Measurements from ENCODE around the gene CDK4. TPM values are rescaled to one million over a fixed set of nuclear protein-coding genes. Genes with fewer than 3 reads are reported as not detected.

The CDK4 gene
- total and polyA plus RNA-seq, 2 of the 13 experiments (the other 11 are each of a cell fraction or from before 2014, with no cell fraction given) = 191 to 209 TPM

DNA sequence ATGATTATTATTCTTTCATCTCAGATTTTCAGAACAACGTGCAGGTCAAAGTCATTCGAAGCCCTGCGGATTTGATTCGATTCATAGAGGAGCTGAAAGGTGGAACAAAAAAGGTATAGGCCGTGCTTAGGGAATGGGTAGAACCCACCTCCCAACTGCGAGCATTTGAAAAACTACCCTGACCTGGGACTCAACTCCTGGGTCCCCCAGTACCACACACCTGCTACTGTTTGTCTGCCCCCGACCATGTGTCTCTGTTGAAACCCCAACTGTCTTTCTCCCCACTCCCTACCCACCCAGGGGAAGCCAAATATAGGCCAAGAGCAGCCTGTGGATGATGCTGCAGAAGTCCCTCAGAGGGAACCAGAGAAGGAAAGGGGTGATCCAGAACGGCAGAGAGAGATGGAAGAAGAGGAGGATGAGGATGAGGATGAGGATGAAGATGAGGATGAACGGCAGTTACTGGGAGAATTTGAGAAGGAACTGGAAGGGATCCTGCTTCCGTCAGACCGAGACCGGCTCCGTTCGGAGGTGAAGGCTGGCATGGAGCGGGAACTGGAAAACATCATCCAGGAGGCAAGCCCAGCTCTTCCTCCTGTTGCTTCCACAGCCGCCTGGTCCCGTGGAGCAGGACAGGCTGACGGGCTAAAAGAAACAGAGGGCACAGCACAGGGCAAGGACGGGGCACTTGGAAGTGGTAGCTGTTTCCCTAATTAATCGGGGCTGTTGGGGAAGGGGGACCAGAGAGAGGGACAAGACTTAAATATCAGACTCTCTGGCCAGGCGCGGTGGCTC, 34.1 kb downstream of the CDK4 start:
- Histone ChIP-seq H3K9ac (ENCODE audit: insufficient read depth, low read depth, low read length) (no peak overlapping the region), H3K4me1 (ENCODE audit: insufficient read depth, low read length) (peaks cover 5% of the 10 kb centered on the region; the same call in 1 of the 2 replicates), H3K79me2 (ENCODE audit: insufficient read depth, low read length) (no peaks in the 10 kb centered on the region), H3K27me3 (ENCODE audit: control insufficient read depth in 1 of 2, insufficient read depth in 2 of 2, low read length in 2 of 2) (no peaks in the 10 kb centered on the region), H3K36me3 (replicated peaks in 1 of 2; ENCODE audit: control insufficient read depth in 1 of 2, insufficient read depth in 2 of 2, low read length in 2 of 2) (peaks cover 19 to 56% of the 10 kb centered on the region in 2 experiments), H2AFZ (ENCODE audit: low read length) (no peak overlapping the region), H3K4me2 (ENCODE audit: low read depth, low read length) (no peak overlapping the region), H4K20me1 (ENCODE audit: insufficient read depth, low read length) (no peaks in the 10 kb centered on the region), H3K4me3 (replicated peaks in 1 of 3; ENCODE audit: insufficient read depth in 1 of 3, low read depth in 2 of 3, low read length in 3 of 3) (no peak overlapping the region), H3K27ac (ENCODE audit: extremely low read length, insufficient read depth, low read length) (no peak overlapping the region), H3K9me3 (ENCODE audit: low read length) (no peaks in the 10 kb centered on the region)
- POLR2A ChIA-PET = interaction anchor here (1.0 kb wide), 1 partner anchor 8 kb away, joined by 3 read pairs; no protein-coding TSS in a partner anchor
- no TSS peak for BruUV-seq (replicated peaks)
- CTCF ChIA-PET (ENCODE audit: low intra/inter-chr PET ratio, low total read pairs) = no interaction called here
- in situ Hi-C loops (cut with HindIII; ENCODE audit: extremely low pct_ligation_motif_present, low pct_unique_long_range_greater_than_20kb) (no loop called here), intact Hi-C loops (cut with micrococcal nuclease; ENCODE audit: unreplicated experiment) (no loop called here)
- WGBS (ENCODE audit: low lambda C conversion rate) = 96% methylated on average over 22 of the region's 22 CpGs
- DNase-seq (ENCODE audit: low spot score) (no peak), FAIRE-seq (no peak), ATAC-seq (no peak)
- no peak for TF ChIP-seq CBX2 (IDR thresholded peaks at IDR 0.05; ENCODE audit: low read depth, low read length)
- no peak for TF ChIP-seq CBX2 (CRISPR knock-in tag; IDR thresholded peaks at IDR 0.05; ENCODE audit: low read depth)
- TF ChIP-seq, protein P1, sequence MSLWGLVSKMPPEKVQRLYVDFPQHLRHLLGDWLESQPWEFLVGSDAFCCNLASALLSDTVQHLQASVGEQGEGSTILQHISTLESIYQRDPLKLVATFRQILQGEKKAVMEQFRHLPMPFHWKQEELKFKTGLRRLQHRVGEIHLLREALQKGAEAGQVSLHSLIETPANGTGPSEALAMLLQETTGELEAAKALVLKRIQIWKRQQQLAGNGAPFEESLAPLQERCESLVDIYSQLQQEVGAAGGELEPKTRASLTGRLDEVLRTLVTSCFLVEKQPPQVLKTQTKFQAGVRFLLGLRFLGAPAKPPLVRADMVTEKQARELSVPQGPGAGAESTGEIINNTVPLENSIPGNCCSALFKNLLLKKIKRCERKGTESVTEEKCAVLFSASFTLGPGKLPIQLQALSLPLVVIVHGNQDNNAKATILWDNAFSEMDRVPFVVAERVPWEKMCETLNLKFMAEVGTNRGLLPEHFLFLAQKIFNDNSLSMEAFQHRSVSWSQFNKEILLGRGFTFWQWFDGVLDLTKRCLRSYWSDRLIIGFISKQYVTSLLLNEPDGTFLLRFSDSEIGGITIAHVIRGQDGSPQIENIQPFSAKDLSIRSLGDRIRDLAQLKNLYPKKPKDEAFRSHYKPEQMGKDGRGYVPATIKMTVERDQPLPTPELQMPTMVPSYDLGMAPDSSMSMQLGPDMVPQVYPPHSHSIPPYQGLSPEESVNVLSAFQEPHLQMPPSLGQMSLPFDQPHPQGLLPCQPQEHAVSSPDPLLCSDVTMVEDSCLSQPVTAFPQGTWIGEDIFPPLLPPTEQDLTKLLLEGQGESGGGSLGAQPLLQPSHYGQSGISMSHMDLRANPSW (CRISPR knock-in tag; IDR thresholded peaks at IDR 0.05; ENCODE audit: borderline replicate concordance) = no peak
- TF ChIP-seq ZNF891 (CRISPR knock-in tag; IDR thresholded peaks at IDR 0.05) = no peak
- TF ChIP-seq RFX1 (IDR thresholded peaks at IDR 0.05) = no peak
- no peak for TF ChIP-seq NR2F6 (IDR thresholded peaks at IDR 0.05)
- no peak for TF ChIP-seq NR2F6 (CRISPR knock-in tag; IDR thresholded peaks at IDR 0.05)
- no peak for TF ChIP-seq NBN (conservative IDR thresholded peaks at IDR 0.05)
- TF ChIP-seq SRSF1 (optimal IDR thresholded peaks at IDR 0.05; ENCODE audit: low read depth, low read length) = no peak
- TF ChIP-seq ISL2 (CRISPR knock-in tag; IDR thresholded peaks at IDR 0.05) = no peak
- no peak for TF ChIP-seq ZNF33B (CRISPR knock-in tag; IDR thresholded peaks at IDR 0.05)
- TF ChIP-seq, protein P2, sequence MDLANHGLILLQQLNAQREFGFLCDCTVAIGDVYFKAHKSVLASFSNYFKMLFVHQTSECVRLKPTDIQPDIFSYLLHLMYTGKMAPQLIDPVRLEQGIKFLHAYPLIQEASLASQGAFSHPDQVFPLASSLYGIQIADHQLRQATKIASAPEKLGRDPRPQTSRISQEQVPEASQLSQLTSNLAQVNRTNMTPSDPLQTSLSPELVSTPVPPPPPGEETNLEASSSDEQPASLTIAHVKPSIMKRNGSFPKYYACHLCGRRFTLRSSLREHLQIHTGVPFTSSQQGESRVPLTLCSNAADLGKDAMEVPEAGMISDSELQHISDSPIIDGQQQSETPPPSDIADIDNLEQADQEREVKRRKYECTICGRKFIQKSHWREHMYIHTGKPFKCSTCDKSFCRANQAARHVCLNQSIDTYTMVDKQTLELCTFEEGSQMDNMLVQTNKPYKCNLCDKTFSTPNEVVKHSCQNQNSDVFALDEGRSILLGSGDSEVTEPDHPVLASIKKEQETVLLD (CRISPR knock-in tag; IDR thresholded peaks at IDR 0.05; ENCODE audit: low read depth) = no peak
- TF ChIP-seq, protein P3, sequence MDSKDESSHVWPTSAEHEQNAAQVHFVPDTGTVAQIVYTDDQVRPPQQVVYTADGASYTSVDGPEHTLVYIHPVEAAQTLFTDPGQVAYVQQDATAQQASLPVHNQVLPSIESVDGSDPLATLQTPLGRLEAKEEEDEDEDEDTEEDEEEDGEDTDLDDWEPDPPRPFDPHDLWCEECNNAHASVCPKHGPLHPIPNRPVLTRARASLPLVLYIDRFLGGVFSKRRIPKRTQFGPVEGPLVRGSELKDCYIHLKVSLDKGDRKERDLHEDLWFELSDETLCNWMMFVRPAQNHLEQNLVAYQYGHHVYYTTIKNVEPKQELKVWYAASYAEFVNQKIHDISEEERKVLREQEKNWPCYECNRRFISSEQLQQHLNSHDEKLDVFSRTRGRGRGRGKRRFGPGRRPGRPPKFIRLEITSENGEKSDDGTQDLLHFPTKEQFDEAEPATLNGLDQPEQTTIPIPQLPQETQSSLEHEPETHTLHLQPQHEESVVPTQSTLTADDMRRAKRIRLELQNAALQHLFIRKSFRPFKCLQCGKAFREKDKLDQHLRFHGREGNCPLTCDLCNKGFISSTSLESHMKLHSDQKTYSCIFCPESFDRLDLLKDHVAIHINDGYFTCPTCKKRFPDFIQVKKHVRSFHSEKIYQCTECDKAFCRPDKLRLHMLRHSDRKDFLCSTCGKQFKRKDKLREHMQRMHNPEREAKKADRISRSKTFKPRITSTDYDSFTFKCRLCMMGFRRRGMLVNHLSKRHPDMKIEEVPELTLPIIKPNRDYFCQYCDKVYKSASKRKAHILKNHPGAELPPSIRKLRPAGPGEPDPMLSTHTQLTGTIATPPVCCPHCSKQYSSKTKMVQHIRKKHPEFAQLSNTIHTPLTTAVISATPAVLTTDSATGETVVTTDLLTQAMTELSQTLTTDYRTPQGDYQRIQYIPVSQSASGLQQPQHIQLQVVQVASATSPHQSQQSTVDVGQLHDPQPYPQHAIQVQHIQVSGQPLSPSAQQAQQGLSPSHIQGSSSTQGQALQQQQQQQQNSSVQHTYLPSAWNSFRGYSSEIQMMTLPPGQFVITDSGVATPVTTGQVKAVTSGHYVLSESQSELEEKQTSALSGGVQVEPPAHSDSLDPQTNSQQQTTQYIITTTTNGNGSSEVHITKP (CRISPR knock-in tag; IDR thresholded peaks at IDR 0.05; ENCODE audit: low read depth) = no peak
- TF ChIP-seq, protein P4, sequence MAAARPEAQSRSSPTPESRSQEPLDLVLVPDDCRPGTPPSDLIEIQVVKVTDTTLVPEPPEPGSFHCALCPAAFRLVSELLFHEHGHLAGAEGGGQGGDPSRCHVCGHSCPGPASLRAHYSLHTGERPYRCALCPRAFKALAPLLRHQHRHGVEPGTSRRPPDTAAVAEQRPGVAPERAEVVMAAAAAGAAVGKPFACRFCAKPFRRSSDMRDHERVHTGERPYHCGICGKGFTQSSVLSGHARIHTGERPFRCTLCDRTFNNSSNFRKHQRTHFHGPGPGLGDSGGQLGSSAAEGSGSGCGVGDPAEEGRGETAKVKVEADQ (CRISPR knock-in tag; IDR thresholded peaks at IDR 0.05; ENCODE audit: borderline replicate concordance) = no peak
- no peak for TF ChIP-seq TARDBP (CRISPR knock-in tag; IDR thresholded peaks at IDR 0.05)
- TF ChIP-seq, protein P5, sequence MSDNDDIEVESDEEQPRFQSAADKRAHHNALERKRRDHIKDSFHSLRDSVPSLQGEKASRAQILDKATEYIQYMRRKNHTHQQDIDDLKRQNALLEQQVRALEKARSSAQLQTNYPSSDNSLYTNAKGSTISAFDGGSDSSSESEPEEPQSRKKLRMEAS (IDR thresholded peaks at IDR 0.05) = no peak
- TF ChIP-seq MXI1 (IDR thresholded peaks at IDR 0.05; ENCODE audit: borderline replicate concordance, low read depth, low read length) = no peak
